Neural progenitor cell (in vitro differentiated cells): ENCODE data around the gene HS6ST3. TPM values are rescaled to one million over a fixed set of nuclear protein-coding genes. Genes with fewer than 3 reads are reported as not detected.
"Not testable (repeated sequence)": the region's sequence is repeated elsewhere in the genome, so short reads cannot be mapped to it uniquely, and the experiment has no call there.

Experiments
- DNase-seq: peaks from one replicate; pipeline ENCODE4 v3.0.0-alpha.2; 2016; ENCODE audit warnings: low spot score
- H2AFZ ChIP-seq: fragments of 200-600 bp; sonication (generic); replicated peaks from 2 replicates; pipeline ENCODE4 v1.6.1; 2016; ENCODE audit warnings: antibody characterized with exemption
- H3F3A ChIP-seq: fragments of 200-600 bp; sonication (generic); 2 replicates; pipeline ENCODE4 v1.6.1; 2016; ENCODE audit warnings: antibody characterized with exemption, low read depth
- H3K27ac ChIP-seq: fragments of 200-600 bp; sonication (generic); 2 replicates; pipeline ENCODE4 v1.5.1; 2016; ENCODE audit warnings: mild to moderate bottlenecking
- H3K27me3 ChIP-seq: fragments of 200-600 bp; sonication (generic); 2 replicates; pipeline ENCODE4 v1.6.1; 2016; ENCODE audit warnings: mild to moderate bottlenecking, moderate library complexity
- H3K36me3 ChIP-seq: fragments of 200-600 bp; sonication (generic); 2 replicates; pipeline ENCODE4 v1.5.1; 2016
- H3K4me1 ChIP-seq: fragments of 200-600 bp; sonication (generic); 2 replicates; pipeline ENCODE4 v1.6.1; 2016; ENCODE audit warnings: mixed run types
- H3K4me2 ChIP-seq: fragments of 200-600 bp; sonication (generic); 2 replicates; pipeline ENCODE4 v1.6.1; 2016
- H3K4me3 ChIP-seq: fragments of 200-600 bp; sonication (generic); 2 replicates; pipeline ENCODE4 v1.5.1; 2016
- H3K79me2 ChIP-seq: fragments of 200-600 bp; sonication (generic); 2 replicates; pipeline ENCODE4 v1.6.1; 2016; ENCODE audit warnings: low read depth
- H3K9ac ChIP-seq: fragments of 200-600 bp; sonication (generic); 2 replicates; pipeline ENCODE4 v1.6.1; 2016
- H3K9me3 ChIP-seq: fragments of 200-600 bp; sonication (generic); 2 replicates; pipeline ENCODE4 v1.5.1; 2016; ENCODE audit warnings: low read depth
- H4K20me1 ChIP-seq: fragments of 200-600 bp; sonication (generic); 2 replicates; pipeline ENCODE4 v1.6.1; 2016; ENCODE audit warnings: low read depth
- H3K27ac Mint-ChIP-seq: 3 replicates; pipeline ENCODE4 v1.8.0; 2021; ENCODE audit warnings: mixed read lengths
- H3K27me3 Mint-ChIP-seq: 2 replicates; pipeline ENCODE4 v1.8.0; 2022; ENCODE audit warnings: low read depth, mild to moderate bottlenecking, inconsistent platforms, moderate library complexity, mixed read lengths; ENCODE audit not compliant: insufficient read depth
- H3K36me3 Mint-ChIP-seq: 3 replicates; pipeline ENCODE4 v1.8.0; 2021; ENCODE audit warnings: mixed read lengths
- H3K4me1 Mint-ChIP-seq: 3 replicates; pipeline ENCODE4 v1.8.0; 2021; ENCODE audit warnings: mixed read lengths
- H3K4me3 Mint-ChIP-seq: 3 replicates; pipeline ENCODE4 v1.8.0; 2021; ENCODE audit warnings: mild to moderate bottlenecking, moderate library complexity, mixed read lengths
- H3K9me3 Mint-ChIP-seq: 3 replicates; pipeline ENCODE4 v1.8.0; 2020; ENCODE audit warnings: mixed read lengths
- EZH2 ChIP-seq: fragments of 200-600 bp; sonication (generic); IDR thresholded peaks from 2 replicates; pipeline ENCODE4 v1.6.1; 2017; ENCODE audit warnings: antibody characterized with exemption, mild to moderate bottlenecking, moderate library complexity
- EZH2phosphoT487 ChIP-seq: fragments of 200-600 bp; sonication (generic); IDR thresholded peaks from 2 replicates; pipeline ENCODE4 v1.6.1; 2017; ENCODE audit warnings: antibody characterized with exemption
- total RNA-seq: library from RNA; depleted of rRNA; stranded (reverse); fragments of >200 nt; gene quantifications from 2 replicates; pipeline ENCODE4 v1.2.3, GENCODE V29; 2015; ENCODE audit warnings: low replicate concordance
- TF ChIP-seq, protein P1 (sequence below): fragments of 200-600 bp; sonication (generic); IDR thresholded peaks from 2 replicates; pipeline ENCODE4 v1.5.1; 2017; ENCODE audit warnings: antibody characterized with exemption, mild to moderate bottlenecking

The HS6ST3 gene
- 0.31 and 0.39 TPM in 2 replicates for total RNA-seq

DNA sequence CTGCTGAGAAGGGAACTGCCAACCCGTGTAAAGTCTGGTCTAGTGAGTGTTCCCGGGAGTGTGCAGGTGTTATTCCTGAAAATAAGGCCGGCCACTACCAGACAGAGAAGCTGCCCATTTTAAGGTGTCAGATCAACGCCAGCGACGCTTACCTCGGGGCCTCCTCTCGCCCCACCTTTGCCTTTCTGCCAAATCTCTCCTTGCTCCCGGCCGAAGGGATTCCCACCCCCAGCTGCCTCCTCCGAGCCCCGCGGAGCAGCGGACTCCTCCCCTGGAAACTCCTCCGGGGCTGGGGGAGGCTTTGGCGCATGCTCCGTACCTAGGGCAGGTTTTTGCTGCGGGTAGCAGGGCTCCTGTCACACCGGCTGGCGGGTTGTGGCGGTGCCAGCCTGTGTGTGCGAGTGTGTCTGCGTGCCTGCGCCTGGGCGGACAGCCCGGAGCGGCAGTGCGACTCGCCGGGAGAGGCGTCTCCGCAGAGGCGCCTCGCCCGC lies at the start of gene HS6ST3:
HS6ST3 (plus strand) TSS at position 359 of the 491 bp plus-strand sequence.
- peak; percentile 75 for DNase-seq
- no peaks in the 10 kb centered on the region for H3K9me3 Mint-ChIP-seq
- H3K27me3 Mint-ChIP-seq: peaks cover 46% of the 10 kb centered on the region
- peak within 1 kb of the TSS; percentile 88 for H3K4me3 Mint-ChIP-seq
- Histone ChIP-seq H2AFZ (peak within 1 kb of the TSS; percentile 96), H3K36me3 (no peaks in the 10 kb centered on the region), H3K4me1 (peaks cover 11% of the 10 kb centered on the region), H3K4me2 (peak within 1 kb of the TSS; percentile 99), H4K20me1 (peaks cover 11% of the 10 kb centered on the region), H3K9me3 (no peaks in the 10 kb centered on the region), H3K9ac (no peak within 1 kb of the TSS), H3F3A (peaks cover 11% of the 10 kb centered on the region), H3K79me2 (no peaks in the 10 kb centered on the region), H3K4me3 (peak within 1 kb of the TSS; percentile 69), H3K27ac (no peak within 1 kb of the TSS), H3K27me3 (peaks cover 92% of the 10 kb centered on the region)
- H3K27ac Mint-ChIP-seq: no peak within 1 kb of the TSS
- H3K36me3 Mint-ChIP-seq: no peaks in the 10 kb centered on the region
- TF ChIP-seq, protein P1, sequence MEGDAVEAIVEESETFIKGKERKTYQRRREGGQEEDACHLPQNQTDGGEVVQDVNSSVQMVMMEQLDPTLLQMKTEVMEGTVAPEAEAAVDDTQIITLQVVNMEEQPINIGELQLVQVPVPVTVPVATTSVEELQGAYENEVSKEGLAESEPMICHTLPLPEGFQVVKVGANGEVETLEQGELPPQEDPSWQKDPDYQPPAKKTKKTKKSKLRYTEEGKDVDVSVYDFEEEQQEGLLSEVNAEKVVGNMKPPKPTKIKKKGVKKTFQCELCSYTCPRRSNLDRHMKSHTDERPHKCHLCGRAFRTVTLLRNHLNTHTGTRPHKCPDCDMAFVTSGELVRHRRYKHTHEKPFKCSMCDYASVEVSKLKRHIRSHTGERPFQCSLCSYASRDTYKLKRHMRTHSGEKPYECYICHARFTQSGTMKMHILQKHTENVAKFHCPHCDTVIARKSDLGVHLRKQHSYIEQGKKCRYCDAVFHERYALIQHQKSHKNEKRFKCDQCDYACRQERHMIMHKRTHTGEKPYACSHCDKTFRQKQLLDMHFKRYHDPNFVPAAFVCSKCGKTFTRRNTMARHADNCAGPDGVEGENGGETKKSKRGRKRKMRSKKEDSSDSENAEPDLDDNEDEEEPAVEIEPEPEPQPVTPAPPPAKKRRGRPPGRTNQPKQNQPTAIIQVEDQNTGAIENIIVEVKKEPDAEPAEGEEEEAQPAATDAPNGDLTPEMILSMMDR: no peak
- no peak for TF ChIP-seq EZH2
- TF ChIP-seq EZH2phosphoT487: no peak
- peaks cover 16% of the 10 kb centered on the region for H3K4me1 Mint-ChIP-seq

- peaks cover 100% of the 10 kb centered on the region for H3K79me2 ChIP-seq
- H3K9ac ChIP-seq: no peak overlapping the region
- no peaks in the 10 kb centered on the region for H3K36me3 ChIP-seq
- H3K4me2 ChIP-seq: no peak overlapping the region
- no peak overlapping the region for H2AFZ ChIP-seq
- peaks cover 62% of the 10 kb centered on the region for H3K36me3 Mint-ChIP-seq
- H4K20me1 ChIP-seq: no peaks in the 10 kb centered on the region
- no peaks in the 10 kb centered on the region for H3K27me3 Mint-ChIP-seq
- H3K27ac ChIP-seq: no peak overlapping the region
- no peak overlapping the region for H3K27ac Mint-ChIP-seq
- peaks cover 61% of the 10 kb centered on the region for H3K9me3 Mint-ChIP-seq
- no peak overlapping the region for H3K4me3 ChIP-seq
- TF ChIP-seq, protein P1: no peak
- no peak for TF ChIP-seq EZH2
- TF ChIP-seq EZH2phosphoT487: no peak
- peaks cover 8% of the 10 kb centered on the region for H3K9me3 ChIP-seq
- no peaks in the 10 kb centered on the region for H3K27me3 ChIP-seq
- no peaks in the 10 kb centered on the region for H3K4me1 ChIP-seq
- no peaks in the 10 kb centered on the region for H3K4me1 Mint-ChIP-seq
- no peak overlapping the region for H3K4me3 Mint-ChIP-seq
- no peaks in the 10 kb centered on the region for H3F3A ChIP-seq
- DNase-seq: no peak
Observed at GRCh38 chr13:96041326-96042110, 48.4 kb upstream of the HS6ST3 start.

DNA sequence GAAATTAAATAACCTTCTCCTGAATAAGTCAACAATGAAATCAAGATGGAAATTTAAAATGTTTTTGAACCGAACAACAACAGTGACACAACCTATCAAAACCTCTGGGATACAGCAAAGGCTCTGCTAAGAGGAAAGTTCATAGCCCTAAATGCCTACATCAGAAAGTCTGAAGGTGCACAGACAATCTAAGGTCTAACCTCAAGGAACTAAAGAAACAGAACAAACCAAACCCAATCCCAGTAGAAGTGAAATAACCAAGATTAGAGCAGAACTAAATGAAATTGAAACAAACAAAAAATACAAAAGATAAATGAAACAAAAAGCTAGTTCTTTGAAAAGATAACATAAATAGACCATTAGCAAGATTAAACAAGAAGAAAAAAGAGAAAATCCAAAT lies 45.7 kb upstream of the HS6ST3 start:
- no peaks in the 10 kb centered on the region for H3K4me1 ChIP-seq
- H3F3A ChIP-seq: no peaks in the 10 kb centered on the region
- H3K27ac Mint-ChIP-seq: no peak overlapping the region
- H3K4me1 Mint-ChIP-seq: no peaks in the 10 kb centered on the region
- no peak overlapping the region for H3K9ac ChIP-seq
- no peaks in the 10 kb centered on the region for H3K27me3 ChIP-seq
- DNase-seq: no peak
- TF ChIP-seq EZH2: no peak
- TF ChIP-seq, protein P1: no peak
- TF ChIP-seq EZH2phosphoT487: no peak
- H4K20me1 ChIP-seq: no peaks in the 10 kb centered on the region
- peaks cover 8% of the 10 kb centered on the region for H3K9me3 ChIP-seq
- peaks cover 62% of the 10 kb centered on the region for H3K36me3 Mint-ChIP-seq
- H3K27ac ChIP-seq: no peak overlapping the region
- peaks cover 71% of the 10 kb centered on the region for H3K9me3 Mint-ChIP-seq
- H3K4me2 ChIP-seq: no peak overlapping the region
- peaks cover 99% of the 10 kb centered on the region for H3K79me2 ChIP-seq
- H3K27me3 Mint-ChIP-seq: no peaks in the 10 kb centered on the region
- H3K4me3 ChIP-seq: no peak overlapping the region
- H2AFZ ChIP-seq: no peak overlapping the region
- no peaks in the 10 kb centered on the region for H3K36me3 ChIP-seq
- no peak overlapping the region for H3K4me3 Mint-ChIP-seq

GRCh38 chr13:96046449-96047126 lies 43.3 kb upstream of the HS6ST3 start:
- Mint-ChIP-seq H3K36me3 (peaks cover 58% of the 10 kb centered on the region), H3K9me3 (peaks cover 78% of the 10 kb centered on the region)
- H3K4me3 Mint-ChIP-seq, H3K27me3 ChIP-seq, H3K4me3 ChIP-seq, H3K27ac ChIP-seq, H2AFZ ChIP-seq, H3F3A ChIP-seq, H3K27me3 Mint-ChIP-seq, DNase-seq, H4K20me1 ChIP-seq, H3K9me3 ChIP-seq, H3K4me1 ChIP-seq, H3K9ac ChIP-seq, H3K4me1 Mint-ChIP-seq, H3K4me2 ChIP-seq, H3K27ac Mint-ChIP-seq, H3K36me3 ChIP-seq: not testable (repeated sequence)
- peaks cover 95% of the 10 kb centered on the region for H3K79me2 ChIP-seq

DNA sequence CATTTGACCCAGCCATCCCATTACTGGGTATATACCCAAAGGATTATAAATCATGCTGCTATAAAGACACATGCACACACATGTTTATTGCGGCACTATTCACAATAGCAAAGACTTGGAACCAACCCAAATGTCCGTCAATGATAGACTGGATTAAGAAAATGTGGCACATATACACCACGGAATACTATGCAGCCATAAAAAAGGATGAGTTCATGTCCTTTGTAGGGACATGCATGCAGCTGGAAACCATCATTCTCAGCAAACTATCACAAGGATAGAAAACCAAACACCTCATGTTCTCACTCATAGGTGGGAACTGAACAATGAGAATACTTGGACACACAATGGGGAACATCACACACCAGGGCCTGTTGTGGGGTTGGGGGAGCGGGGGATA lies 39.0 kb upstream of the HS6ST3 start:
- not testable (repeated sequence) for H3K27me3 ChIP-seq, H3K4me1 ChIP-seq, H3K9me3 ChIP-seq, H3K9ac ChIP-seq, H3K4me3 ChIP-seq, H3K27ac Mint-ChIP-seq, H2AFZ ChIP-seq, H3K36me3 ChIP-seq, H3K27me3 Mint-ChIP-seq, DNase-seq, H4K20me1 ChIP-seq, H3K4me1 Mint-ChIP-seq, H3F3A ChIP-seq, H3K4me3 Mint-ChIP-seq, H3K4me2 ChIP-seq, H3K27ac ChIP-seq
- H3K9me3 Mint-ChIP-seq: peaks cover 35% of the 10 kb centered on the region
- peaks cover 68% of the 10 kb centered on the region for H3K79me2 ChIP-seq
- peaks cover 24% of the 10 kb centered on the region for H3K36me3 Mint-ChIP-seq
